ENCODE measurements around the gene MMP24OS.

DNA sequence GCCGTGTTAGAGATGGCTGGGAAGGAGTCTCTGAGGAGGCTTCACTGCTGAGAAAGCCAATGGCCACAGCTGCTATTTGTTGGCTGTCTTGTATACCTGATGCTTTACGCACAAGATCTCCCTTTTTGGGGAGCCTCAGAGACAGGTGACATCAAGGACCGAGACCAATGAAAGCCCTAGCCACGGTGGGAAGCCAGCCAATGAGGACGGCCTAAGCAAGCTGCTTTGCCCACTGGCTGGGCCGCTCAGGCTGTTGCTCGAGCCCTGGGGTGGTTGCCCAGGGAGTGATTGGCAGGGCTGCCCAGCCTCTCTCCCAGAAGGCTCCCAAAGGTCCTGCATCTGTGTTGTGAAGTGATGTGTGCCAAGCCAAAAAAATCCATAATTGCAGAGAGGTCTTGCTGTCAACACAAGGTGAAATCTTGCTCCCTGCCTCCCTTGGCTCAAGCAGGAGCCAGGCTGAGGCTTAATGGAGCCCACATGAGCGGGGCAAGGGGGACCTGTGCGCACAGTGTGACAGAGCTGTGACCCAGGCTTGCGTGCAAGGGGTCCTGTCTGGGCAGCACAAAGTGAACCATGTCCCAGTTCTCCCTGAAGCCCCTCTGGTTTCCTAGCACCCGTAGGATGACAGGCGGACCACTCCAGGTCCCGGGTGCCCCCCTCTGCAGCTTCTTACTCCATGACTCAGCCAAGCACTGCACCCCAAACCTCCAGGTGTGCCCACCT, 4.3 kb downstream of the MMP24OS start:
- TF ChIP-seq CTCF (IDR thresholded peaks at IDR 0.05) (no peak), EZH2 (IDR thresholded peaks at IDR 0.05; ENCODE audit: borderline replicate concordance, insufficient read depth, low read depth, low read length, poor library complexity, severe bottlenecking) (no peak)

Data from B cell (primary cell).